A549 (cell line): ENCODE data around the gene PDYN.

ENCODE experiments used
- CEBPB ChIP-seq, 2 experiments: fragments of >200 bp in 1 of 2; sonication (Bioruptor Twin) in 1 of 2; formaldehyde crosslinking in 1 of 2; IDR thresholded peaks; 2 replicates each; pipeline ENCODE4 v1.6.1; 2012 to 2016
- CTCF ChIP-seq: fragments of >200 bp; sonication (Bioruptor Twin); formaldehyde crosslinking; IDR thresholded peaks from 3 replicates; pipeline ENCODE4 v1.5.1; 2016
- EP300 ChIP-seq, 2 experiments: fragments of >200 bp; sonication (Bioruptor Twin); formaldehyde crosslinking; IDR thresholded peaks; 2 replicates in 1 of 2; 3 replicates in 1 of 2; pipeline ENCODE4 v1.6.1; 2016 to 2017
- HDAC2 ChIP-seq: fragments of 200-600 bp; sonication (generic); IDR thresholded peaks from 2 replicates; pipeline ENCODE4 v1.6.1; 2016
- HEYL ChIP-seq: fragments of 250-450 bp; sonication (Bioruptor Pico); IDR thresholded peaks from 2 replicates; pipeline ENCODE4 v1.8.0; 2021; ENCODE audit warnings: mild to moderate bottlenecking, moderate library complexity
- HMGXB4 ChIP-seq: fragments of 250-450 bp; sonication (Bioruptor Pico); IDR thresholded peaks from 2 replicates; pipeline ENCODE4 v1.5.0; 2021; ENCODE audit warnings: mild to moderate bottlenecking, moderate library complexity, borderline replicate concordance
- MAFK ChIP-seq: fragments of 450-650 bp; IDR thresholded peaks from 2 replicates; pipeline ENCODE4 v1.6.1; 2014; ENCODE audit not compliant: partially characterized antibody
- MAX ChIP-seq: IDR thresholded peaks from 2 replicates; pipeline ENCODE4 v1.6.1; 2012
- NR3C1 ChIP-seq: fragments of >200 bp; sonication (Bioruptor Twin); formaldehyde crosslinking; IDR thresholded peaks from 3 replicates; pipeline ENCODE4 v1.6.1; 2017
- PBX3 ChIP-seq: IDR thresholded peaks from 2 replicates; pipeline ENCODE4 v1.6.1; 2012
- POLR2A ChIP-seq: IDR thresholded peaks from 2 replicates; pipeline ENCODE4 v1.6.1; 2012; ENCODE audit warnings: mild to moderate bottlenecking, low read length
- RFX5 ChIP-seq: fragments of 450-650 bp; IDR thresholded peaks from 2 replicates; pipeline ENCODE4 v1.7.1; 2014; ENCODE audit warnings: antibody characterized with exemption, mild to moderate bottlenecking, moderate library complexity

GRCh38 chr20:2005359-2005758, 11.5 kb upstream of the PDYN start:
- TF ChIP-seq CTCF: no peak
- TF ChIP-seq POLR2A: no peak
- no peak for TF ChIP-seq MAX
- TF ChIP-seq EP300 (IDR thresholded peaks at IDR 0.05): no peak
- no peak for TF ChIP-seq PBX3
- TF ChIP-seq HEYL: no peak
- no peak for TF ChIP-seq HMGXB4
- TF ChIP-seq RFX5: no peak
- TF ChIP-seq CEBPB (IDR thresholded peaks at IDR 0.05): no peak
- TF ChIP-seq NR3C1: no peak
- TF ChIP-seq MAFK: no peak
- TF ChIP-seq HDAC2: no peak
